Peyer's patch (tissue), 4 donors: ENCODE measurements around the gene RAB3GAP1. TPM values are rescaled to one million over a fixed set of nuclear protein-coding genes. Genes with fewer than 3 reads are reported as not detected.

Source experiments
- DNase-seq, 3 donors: peaks; one replicate each; pipeline ENCODE4 v3.0.0-alpha.2; 2017 to 2019
- H3K27ac ChIP-seq, 4 donors: fragments of 200-600 bp; sonication (generic); one replicate each; pipeline ENCODE4 v1.5.1; 2016 to 2019
- H3K27me3 ChIP-seq, 2 donors: fragments of 200-600 bp; sonication (generic); one replicate each; pipeline ENCODE4 v1.5.1; 2019
- H3K36me3 ChIP-seq, 3 donors: fragments of 200-600 bp; sonication (generic); one replicate each; pipeline ENCODE4 v1.5.1; 2016 to 2019
- H3K4me1 ChIP-seq, 4 donors: fragments of 200-600 bp; sonication (generic); one replicate each; pipeline ENCODE4 v1.5.1; 2016 to 2019
- H3K4me3 ChIP-seq, 4 donors: fragments of 200-600 bp; sonication (generic); 1 replicate in 3 of 4; 2 replicates in 1 of 4; pipeline ENCODE4 v1.5.1; 2016 to 2019; ENCODE audit warnings: mild to moderate bottlenecking in 1 of 4
- H3K9me3 ChIP-seq, 4 donors: fragments of 200-600 bp; sonication (generic); one replicate each; pipeline ENCODE4 v1.5.1; 2016 to 2019; ENCODE audit warnings: mild to moderate bottlenecking in 1 of 4
- CTCF ChIP-seq, 6 experiments: fragments of 450-650 bp in 4 of 6; fragments of 200-600 bp in 2 of 6; sonication (generic) in 1 of 6; IDR thresholded peaks; one replicate each; pipeline ENCODE4 v1.5.1; 2017 to 2019; ENCODE audit warnings: antibody characterized with exemption in 6 of 6, mild to moderate bottlenecking in 3 of 6, moderate library complexity in 1 of 6
- POLR2A ChIP-seq, 2 donors: fragments of 450-650 bp; IDR thresholded peaks; one replicate each; pipeline ENCODE4 v1.5.1; 2017; ENCODE audit warnings: antibody characterized with exemption in 2 of 2, mild to moderate bottlenecking in 2 of 2, moderate library complexity in 2 of 2
- total RNA-seq, 4 donors: library from RNA; depleted of rRNA; stranded (reverse); fragments of >200 nt; gene quantifications; one replicate each; pipeline ENCODE4 v1.1.0, GENCODE V29; 2016

RAB3GAP1 gene
- 10 to 100 TPM; 34.5 to 89.1 (median 43.0) TPM for total RNA-seq

GRCh38 chr2:135052042-135052876, at the start of gene RAB3GAP1:
Gene RAB3GAP1 (plus strand): TSS chr2:135052292. CDS start chr2:135052308, 16 bp downstream.
- H3K4me1 ChIP-seq: peaks cover 0 to 22% (median 0%) of the 10 kb centered on the region in 4 donors
- TF ChIP-seq POLR2A (IDR thresholded peaks at IDR 0.05) (peak; percentile 47 to 55), CTCF (IDR thresholded peaks at IDR 0.05) (no peak)
- H3K36me3 ChIP-seq: no peaks in the 10 kb centered on the region
- no peaks in the 10 kb centered on the region for H3K9me3 ChIP-seq
- DNase-seq: peak; percentile 85 to 94 (median 86)
- peak within 1 kb of the TSS; percentile 86 to 96 (median 90) for H3K27ac ChIP-seq
- peak within 1 kb of the TSS; percentile 61 to 77 (median 68) for H3K4me3 ChIP-seq
- no peaks in the 10 kb centered on the region for H3K27me3 ChIP-seq

GRCh38 chr2:135002836-135003235, 49.3 kb upstream of the RAB3GAP1 start:
- TF ChIP-seq CTCF (IDR thresholded peaks at IDR 0.05) (no peak), POLR2A (IDR thresholded peaks at IDR 0.05) (no peak)
- Histone ChIP-seq H3K4me1 (no peaks in the 10 kb centered on the region), H3K27ac (no peak overlapping the region), H3K27me3 (no peaks in the 10 kb centered on the region), H3K9me3 (no peaks in the 10 kb centered on the region), H3K4me3 (no peak overlapping the region), H3K36me3 (no peaks in the 10 kb centered on the region)
- no peak for DNase-seq

- H3K4me3 ChIP-seq: no peak overlapping the region
- no peak overlapping the region for H3K27ac ChIP-seq
- peak; percentile 43 to 84 (median 79) for DNase-seq
- TF ChIP-seq POLR2A (IDR thresholded peaks at IDR 0.05): no peak
- peak; percentile 38 to 90 (median 87) for TF ChIP-seq CTCF (IDR thresholded peaks at IDR 0.05)
- H3K4me1 ChIP-seq: no peaks in the 10 kb centered on the region
- no peaks in the 10 kb centered on the region for H3K9me3 ChIP-seq
- no peaks in the 10 kb centered on the region for H3K36me3 ChIP-seq
- H3K27me3 ChIP-seq: no peaks in the 10 kb centered on the region
Observed at GRCh38 chr2:135004005-135004746, 47.9 kb upstream of the RAB3GAP1 start.

GRCh38 chr2:135005753-135006152, 46.3 kb upstream of the RAB3GAP1 start:
- Histone ChIP-seq H3K36me3 (no peaks in the 10 kb centered on the region), H3K27me3 (no peaks in the 10 kb centered on the region), H3K4me1 (no peaks in the 10 kb centered on the region), H3K4me3 (no peak overlapping the region), H3K27ac (no peak overlapping the region), H3K9me3 (no peaks in the 10 kb centered on the region)
- DNase-seq: no peak
- TF ChIP-seq CTCF (IDR thresholded peaks at IDR 0.05) (no peak), POLR2A (IDR thresholded peaks at IDR 0.05) (no peak)

- no peak for TF ChIP-seq POLR2A (IDR thresholded peaks at IDR 0.05)
- no peak for TF ChIP-seq CTCF (IDR thresholded peaks at IDR 0.05)
- no peaks in the 10 kb centered on the region for H3K27me3 ChIP-seq
- H3K9me3 ChIP-seq: no peaks in the 10 kb centered on the region
- no peak for DNase-seq
- no peak overlapping the region for H3K4me3 ChIP-seq
- H3K27ac ChIP-seq: no peak overlapping the region
- no peaks in the 10 kb centered on the region for H3K36me3 ChIP-seq
- no peaks in the 10 kb centered on the region for H3K4me1 ChIP-seq
Observed at GRCh38 chr2:135009339-135009738, 42.8 kb upstream of the RAB3GAP1 start.
